Heart left ventricle (tissue), 13 donors: ENCODE data around the gene C20orf204.

Experiments
- POLR2A ChIP-seq, 2 donors: fragments of 450-650 bp; IDR thresholded peaks; one replicate each; pipeline ENCODE4 v1.6.1; 2017; ENCODE audit warnings: antibody characterized with exemption in 2 of 2, mild to moderate bottlenecking in 2 of 2, moderate library complexity in 2 of 2
- TF ChIP-seq, protein P1 (sequence below), 12 donors: fragments of 200-600 bp; sonication (generic) in 4 of 12; IDR thresholded peaks; one replicate each; pipeline versions ENCODE4 v1.5.0 to v1.8.0; 2018 to 2022; ENCODE audit warnings: antibody characterized with exemption in 12 of 12, mild to moderate bottlenecking in 5 of 12
- donor health status: ischemic (EF 13 %, LVEDD 7.1; RV severe dilation, severe dysfunction).
- donor health status: DM: no; HTN: yes; CAD: no.
- donor health status: DM: no; HTN: no; CAD: no.
- donor health status: ischemic (EF 25% LVEDD 6.9; RV normal size, moderate dysfunction).
- donor health status: ischemic (EF 25% LVEDD 5.7; RV mildly dilated, moderate dysfunction).
- donor health status: ischemic (EF 35%, LVEDD 5.7; RV mildly dilated, moderate dysfunction).
- donor health status: nonischemic (EF 11% LVEDD 7.7; RV severe dilation, severe dysfunction).
- donor health status: DM: yes; HTN: yes; CAD: no.
- donor health status: PGD.
- donor health status: ischemic (EF 29% LVEDD 5.4; RV normal size, mild dysfunction).
- donor health status: nonischemic (EF 23%, LVEDD 6.1; RV moderate dilation, normal function).

DNA sequence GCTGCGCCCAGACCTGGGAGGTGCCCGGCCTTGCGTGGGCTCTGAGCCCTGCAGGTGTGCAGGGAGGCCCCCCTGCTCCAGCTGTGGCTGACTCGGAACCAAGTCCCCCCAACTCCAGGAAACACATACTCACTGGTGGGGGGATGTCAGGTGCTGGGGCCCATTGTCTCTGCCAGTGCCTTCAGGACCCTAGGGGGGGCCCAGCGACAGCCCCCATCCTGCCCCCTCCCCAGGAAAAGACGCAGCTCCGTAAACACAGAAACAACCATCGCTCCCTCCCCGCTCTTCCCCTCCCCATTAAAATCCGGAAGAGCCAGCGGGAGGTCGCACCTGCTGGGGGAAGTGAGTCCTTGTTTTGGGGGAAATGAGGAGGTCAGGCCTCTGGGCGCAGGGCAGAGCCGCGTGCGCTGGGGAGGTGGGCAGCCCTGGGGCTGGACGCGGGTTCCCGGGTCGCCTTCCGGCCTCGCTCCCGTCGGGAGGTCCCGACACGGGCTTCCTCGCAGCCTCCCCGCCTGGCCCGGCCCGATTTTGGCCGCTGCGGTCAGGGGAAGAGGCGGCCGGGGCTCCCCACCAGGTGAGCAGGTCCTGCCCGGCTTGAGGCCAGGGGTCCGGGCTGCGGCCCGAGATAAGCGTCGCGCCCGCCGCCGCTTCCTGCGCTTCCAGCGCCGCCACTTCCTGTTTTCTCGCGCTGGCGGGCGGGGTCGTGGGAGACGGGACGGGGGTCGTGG, 6.2 kb downstream of the C20orf204 start:
- TF ChIP-seq, protein P1, sequence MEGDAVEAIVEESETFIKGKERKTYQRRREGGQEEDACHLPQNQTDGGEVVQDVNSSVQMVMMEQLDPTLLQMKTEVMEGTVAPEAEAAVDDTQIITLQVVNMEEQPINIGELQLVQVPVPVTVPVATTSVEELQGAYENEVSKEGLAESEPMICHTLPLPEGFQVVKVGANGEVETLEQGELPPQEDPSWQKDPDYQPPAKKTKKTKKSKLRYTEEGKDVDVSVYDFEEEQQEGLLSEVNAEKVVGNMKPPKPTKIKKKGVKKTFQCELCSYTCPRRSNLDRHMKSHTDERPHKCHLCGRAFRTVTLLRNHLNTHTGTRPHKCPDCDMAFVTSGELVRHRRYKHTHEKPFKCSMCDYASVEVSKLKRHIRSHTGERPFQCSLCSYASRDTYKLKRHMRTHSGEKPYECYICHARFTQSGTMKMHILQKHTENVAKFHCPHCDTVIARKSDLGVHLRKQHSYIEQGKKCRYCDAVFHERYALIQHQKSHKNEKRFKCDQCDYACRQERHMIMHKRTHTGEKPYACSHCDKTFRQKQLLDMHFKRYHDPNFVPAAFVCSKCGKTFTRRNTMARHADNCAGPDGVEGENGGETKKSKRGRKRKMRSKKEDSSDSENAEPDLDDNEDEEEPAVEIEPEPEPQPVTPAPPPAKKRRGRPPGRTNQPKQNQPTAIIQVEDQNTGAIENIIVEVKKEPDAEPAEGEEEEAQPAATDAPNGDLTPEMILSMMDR (IDR thresholded peaks at IDR 0.05) = no peak
- no peak for TF ChIP-seq POLR2A (IDR thresholded peaks at IDR 0.05)
